Thoracic aorta (tissue), 2 donors: Measurements from ENCODE around the gene QRFPR. TPM values are rescaled to one million over a fixed set of nuclear protein-coding genes. Genes with fewer than 3 reads are reported as not detected.

Experiments
- ATAC-seq: fragments of 150-250 bp; one replicate; pipeline ENCODE4 v1.8.0; 2017; ENCODE audit warnings: low read depth; ENCODE audit not compliant: insufficient number of reproducible peaks, low FRiP score
- DNase-seq: peaks from one replicate; pipeline ENCODE4 v3.0.0-alpha.2; 2020; ENCODE audit warnings: low spot score
- H3K27ac ChIP-seq, 2 donors: fragments of 200-600 bp; sonication (generic); 1 replicate in 1 of 2; 2 replicates in 1 of 2; pipeline ENCODE4 v1.5.1; 2016; ENCODE audit warnings: mild to moderate bottlenecking in 2 of 2, moderate library complexity in 2 of 2
- H3K27me3 ChIP-seq: fragments of 200-600 bp; sonication (generic); replicated peaks from 2 replicates; pipeline ENCODE4 v1.6.0; 2016; ENCODE audit warnings: mild to moderate bottlenecking; ENCODE audit not compliant: insufficient read depth
- H3K36me3 ChIP-seq: fragments of 200-600 bp; sonication (generic); one replicate; pipeline ENCODE4 v1.5.1; 2016
- H3K4me1 ChIP-seq, 2 donors: fragments of 200-600 bp; sonication (generic); 1 replicate in 1 of 2; 2 replicates in 1 of 2; pipeline versions ENCODE4 v1.5.1 to v1.6.0; 2016; ENCODE audit warnings: low read depth in 2 of 2, mild to moderate bottlenecking in 1 of 2; ENCODE audit not compliant: control insufficient read depth in 1 of 2
- H3K4me3 ChIP-seq: fragments of 200-600 bp; sonication (generic); 2 replicates; pipeline ENCODE4 v1.5.1; 2016; ENCODE audit warnings: mild to moderate bottlenecking
- H3K9me3 ChIP-seq: fragments of 200-600 bp; sonication (generic); 2 replicates; pipeline ENCODE4 v1.5.1; 2016
- total RNA-seq, 2 donors: library from RNA; depleted of rRNA; stranded (reverse); fragments of >200 nt; gene quantifications; one replicate each; pipeline versions ENCODE4 v1.1.0 to v1.2.3, GENCODE V29; 2016
- TF ChIP-seq, protein P1 (sequence below): fragments of 200-600 bp; sonication (generic); IDR thresholded peaks from one replicate; pipeline ENCODE4 v1.5.1; 2019; ENCODE audit warnings: antibody characterized with exemption

The QRFPR gene
- total RNA-seq, 2 donors from 2014 or later = not detected

DNA sequence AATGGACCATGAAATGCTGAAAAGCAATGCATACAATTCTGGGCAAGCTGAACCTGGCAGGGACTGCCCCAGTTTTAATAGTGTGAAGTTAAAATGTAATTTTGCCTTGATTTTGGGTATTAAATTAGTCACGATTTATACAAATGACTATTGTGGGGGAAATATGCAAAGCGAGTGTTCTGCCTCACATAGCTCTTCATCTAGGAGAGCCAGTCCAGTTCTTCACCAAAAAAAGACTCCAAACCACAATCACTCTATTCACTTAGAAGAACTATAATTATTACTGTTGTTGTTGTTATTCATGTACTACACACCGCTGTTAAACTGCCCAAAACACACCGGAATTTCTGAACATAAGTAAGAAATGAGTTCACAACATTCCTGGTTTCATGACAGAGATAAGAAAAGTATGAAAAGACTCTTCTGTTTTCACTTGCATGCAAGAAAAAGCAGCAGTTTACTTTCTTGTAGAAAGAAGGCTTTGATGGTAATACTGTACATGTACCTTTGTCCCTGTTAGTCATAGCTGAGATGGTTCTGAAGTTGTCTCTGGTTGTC is 101.9 kb downstream of the QRFPR start:
- ATAC-seq (no peak), DNase-seq (no peak)
- H3K4me3 ChIP-seq = no peak overlapping the region
- TF ChIP-seq, protein P1, sequence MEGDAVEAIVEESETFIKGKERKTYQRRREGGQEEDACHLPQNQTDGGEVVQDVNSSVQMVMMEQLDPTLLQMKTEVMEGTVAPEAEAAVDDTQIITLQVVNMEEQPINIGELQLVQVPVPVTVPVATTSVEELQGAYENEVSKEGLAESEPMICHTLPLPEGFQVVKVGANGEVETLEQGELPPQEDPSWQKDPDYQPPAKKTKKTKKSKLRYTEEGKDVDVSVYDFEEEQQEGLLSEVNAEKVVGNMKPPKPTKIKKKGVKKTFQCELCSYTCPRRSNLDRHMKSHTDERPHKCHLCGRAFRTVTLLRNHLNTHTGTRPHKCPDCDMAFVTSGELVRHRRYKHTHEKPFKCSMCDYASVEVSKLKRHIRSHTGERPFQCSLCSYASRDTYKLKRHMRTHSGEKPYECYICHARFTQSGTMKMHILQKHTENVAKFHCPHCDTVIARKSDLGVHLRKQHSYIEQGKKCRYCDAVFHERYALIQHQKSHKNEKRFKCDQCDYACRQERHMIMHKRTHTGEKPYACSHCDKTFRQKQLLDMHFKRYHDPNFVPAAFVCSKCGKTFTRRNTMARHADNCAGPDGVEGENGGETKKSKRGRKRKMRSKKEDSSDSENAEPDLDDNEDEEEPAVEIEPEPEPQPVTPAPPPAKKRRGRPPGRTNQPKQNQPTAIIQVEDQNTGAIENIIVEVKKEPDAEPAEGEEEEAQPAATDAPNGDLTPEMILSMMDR = no peak
- no peaks in the 10 kb centered on the region for H3K4me1 ChIP-seq
- H3K36me3 ChIP-seq = no peaks in the 10 kb centered on the region
- no peak overlapping the region for H3K27ac ChIP-seq
- no peaks in the 10 kb centered on the region for H3K9me3 ChIP-seq
- no peaks in the 10 kb centered on the region for H3K27me3 ChIP-seq

Other genes starting within 250 kb of the QRFPR start
- 1 to 10 TPM in 1 of 2 donors, not detected in 1; 1.1 TPM for gene TNIP3, start 216.7 kb downstream of the QRFPR start, total RNA-seq